Hematopoietic multipotent progenitor cell treated with erythropoietin and hydrocortisone succinate and interleukin-3 and kit ligand, for 15 days (in vitro differentiated cells): Measurements from ENCODE around the gene CENPU.
"Not testable (repeated sequence)": the region's sequence is repeated elsewhere in the genome, so short reads cannot be mapped to it uniquely, and the experiment has no call there.

ENCODE experiments used
- DNase-seq: peaks from one replicate; pipeline ENCODE4 v3.0.0-alpha.2; 2015; ENCODE audit warnings: low spot score

CENPU gene

GRCh38 chr4:184751585-184751956, 17.7 kb upstream of the CENPU start:
- DNase-seq, result no peak

GRCh38 chr4:184750926-184751584, 17.2 kb upstream of the CENPU start:
- DNase-seq, result no peak

- peak; percentile 71 for DNase-seq
Observed at GRCh38 chr4:184748251-184748652, 14.4 kb upstream of the CENPU start.

- DNase-seq, result peak; percentile 82
Observed at GRCh38 chr4:184747034-184747830, 13.3 kb upstream of the CENPU start.

GRCh38 chr4:184745831-184746795, 12.2 kb upstream of the CENPU start:
- peak; percentile 89 for DNase-seq

- no peak for DNase-seq
Observed at GRCh38 chr4:184744236-184744635, 10.3 kb upstream of the CENPU start.

- no peak for DNase-seq
Observed at GRCh38 chr4:184743650-184744049, 9.8 kb upstream of the CENPU start.

GRCh38 chr4:184741651-184742050, 7.8 kb upstream of the CENPU start:
- DNase-seq, result not testable (repeated sequence)

- DNase-seq, result no peak
Observed at GRCh38 chr4:184740980-184741391, 7.1 kb upstream of the CENPU start.

GRCh38 chr4:184739575-184739974, 5.7 kb upstream of the CENPU start:
- DNase-seq, result peak; percentile 16

GRCh38 chr4:184734758-184735157, 862 bp upstream of the CENPU start:
- DNase-seq, result no peak

- no peak for DNase-seq
Observed at GRCh38 chr4:184732126-184732525, 1.8 kb downstream of the CENPU start.

GRCh38 chr4:184731056-184731455, 2.8 kb downstream of the CENPU start:
- no peak for DNase-seq

GRCh38 chr4:184729946-184730345, 4.0 kb downstream of the CENPU start:
- no peak for DNase-seq

- no peak for DNase-seq
Observed at GRCh38 chr4:184728858-184729257, 5.0 kb downstream of the CENPU start.

- DNase-seq, result no peak
Observed at GRCh38 chr4:184727430-184727829, 6.5 kb downstream of the CENPU start.

- DNase-seq, result peak; percentile 46
Observed at GRCh38 chr4:184722798-184723197, 11.1 kb downstream of the CENPU start.

GRCh38 chr4:184721254-184721653, 12.6 kb downstream of the CENPU start:
- DNase-seq, result no peak

GRCh38 chr4:184719407-184719806, 14.5 kb downstream of the CENPU start:
- DNase-seq, result no peak

GRCh38 chr4:184715526-184715925, 18.4 kb downstream of the CENPU start:
- DNase-seq, result no peak

GRCh38 chr4:184713887-184714286, 20.0 kb downstream of the CENPU start:
- DNase-seq, result no peak

GRCh38 chr4:184712322-184712721, 21.6 kb downstream of the CENPU start:
- no peak for DNase-seq
